Osteoblast (primary cell): Measurements from ENCODE around the gene UBE2C. TPM values are rescaled to one million over a fixed set of nuclear protein-coding genes. Genes with fewer than 3 reads are reported as not detected.

ENCODE experiments used
- DNase-seq: peaks from one replicate; pipeline ENCODE4 v3.0.0; 2011; ENCODE audit warnings: low spot score, mixed read lengths; ENCODE audit not compliant: insufficient read length; ENCODE audit errors: missing footprints
- H2AFZ ChIP-seq: 2 replicates; pipeline ENCODE4 v1.6.0; 2011; ENCODE audit warnings: mild to moderate bottlenecking, low read length
- H3K27ac ChIP-seq: 2 replicates; pipeline ENCODE4 v1.5.1; 2011; ENCODE audit warnings: mild to moderate bottlenecking, low read depth, low read length, moderate library complexity
- H3K27me3 ChIP-seq: 2 replicates; pipeline ENCODE4 v1.6.0; 2012; ENCODE audit warnings: mild to moderate bottlenecking, control low read depth, inconsistent platforms, low read length, moderate library complexity; ENCODE audit not compliant: insufficient read depth
- H3K36me3 ChIP-seq: 2 replicates; pipeline ENCODE4 v1.5.1; 2011; ENCODE audit warnings: mild to moderate bottlenecking, low read length, control low read depth, moderate library complexity; ENCODE audit not compliant: insufficient read depth
- H3K4me1 ChIP-seq: 2 replicates; pipeline ENCODE4 v1.5.1; 2011; ENCODE audit warnings: mild to moderate bottlenecking, low read length, control low read depth, moderate library complexity; ENCODE audit not compliant: insufficient read depth
- H3K4me2 ChIP-seq: 2 replicates; pipeline ENCODE4 v1.6.0; 2011; ENCODE audit warnings: mild to moderate bottlenecking, low read length; ENCODE audit not compliant: insufficient read depth
- H3K4me3 ChIP-seq: fragments of 200-600 bp; sonication (generic); 3 replicates; pipeline ENCODE4 v1.5.1; 2012; ENCODE audit warnings: mild to moderate bottlenecking, low read length, inconsistent platforms; ENCODE audit not compliant: insufficient read depth
- H3K79me2 ChIP-seq: 2 replicates; pipeline ENCODE4 v1.6.0; 2012; ENCODE audit warnings: mild to moderate bottlenecking, low read length, control low read depth, inconsistent platforms; ENCODE audit not compliant: insufficient read depth
- H3K9me3 ChIP-seq: 2 replicates; pipeline ENCODE4 v1.5.1; 2011; ENCODE audit warnings: low read depth, low read length, control low read depth
- H4K20me1 ChIP-seq: 2 replicates; pipeline ENCODE4 v1.6.0; 2012; ENCODE audit warnings: mild to moderate bottlenecking, low read length, control low read depth; ENCODE audit not compliant: insufficient read depth
- CTCF ChIP-seq: IDR thresholded peaks from 2 replicates; pipeline ENCODE4 v1.5.1; 2011; ENCODE audit warnings: mild to moderate bottlenecking, low read depth, low read length, moderate library complexity; ENCODE audit errors: extremely low read depth
- total RNA-seq: library from RNA; depleted of rRNA; stranded (reverse); fragments of >200 nt; gene quantifications from 2 replicates; pipeline ENCODE4 v1.2.3, GENCODE V29; 2012

Gene UBE2C
- total RNA-seq, 1 donor = 2.5 TPM

GRCh38 chr20:45832619-45833018 lies 20.2 kb downstream of the UBE2C start:
- TF ChIP-seq CTCF = no peak
- peaks cover 41% of the 10 kb centered on the region for H3K4me1 ChIP-seq
- H2AFZ ChIP-seq = no peak overlapping the region
- H4K20me1 ChIP-seq = peaks cover 11% of the 10 kb centered on the region
- no peaks in the 10 kb centered on the region for H3K27me3 ChIP-seq
- H3K36me3 ChIP-seq = peaks cover 6% of the 10 kb centered on the region
- peak overlapping the region; percentile 96 for H3K4me2 ChIP-seq
- H3K79me2 ChIP-seq = peaks cover 21% of the 10 kb centered on the region
- H3K4me3 ChIP-seq = no peak overlapping the region
- H3K27ac ChIP-seq = peak overlapping the region; percentile 69
- no peak for DNase-seq
- no peaks in the 10 kb centered on the region for H3K9me3 ChIP-seq

GRCh38 chr20:45833030-45833882 lies 20.8 kb downstream of the UBE2C start, which contains the start of gene SNX21:
TSS of gene SNX21 (plus strand) at chr20:45833799. CDS start at chr20:45833920, 121 bp downstream.
- peaks cover 40% of the 10 kb centered on the region for H3K4me1 ChIP-seq
- peak within 1 kb of the TSS; percentile 69 for H3K27ac ChIP-seq
- peak within 1 kb of the TSS; percentile 84 for H3K4me3 ChIP-seq
- H2AFZ ChIP-seq = peak within 1 kb of the TSS; percentile 88
- peak; percentile 98 for DNase-seq
- peak within 1 kb of the TSS; percentile 96 for H3K4me2 ChIP-seq
- peaks cover 6% of the 10 kb centered on the region for H3K36me3 ChIP-seq
- no peaks in the 10 kb centered on the region for H3K9me3 ChIP-seq
- peaks cover 21% of the 10 kb centered on the region for H3K79me2 ChIP-seq
- TF ChIP-seq CTCF = no peak
- H4K20me1 ChIP-seq = peaks cover 11% of the 10 kb centered on the region
- H3K27me3 ChIP-seq = no peaks in the 10 kb centered on the region

GRCh38 chr20:45833883-45834796 lies 21.7 kb downstream of the UBE2C start:
- H3K27me3 ChIP-seq = no peaks in the 10 kb centered on the region
- H3K9me3 ChIP-seq = no peaks in the 10 kb centered on the region
- peak; percentile 94 for DNase-seq
- H3K27ac ChIP-seq = peak overlapping the region; percentile 69
- peaks cover 21% of the 10 kb centered on the region for H3K79me2 ChIP-seq
- H4K20me1 ChIP-seq = peaks cover 11% of the 10 kb centered on the region
- H3K4me2 ChIP-seq = peak overlapping the region; percentile 96
- peak overlapping the region; percentile 88 for H2AFZ ChIP-seq
- peaks cover 33% of the 10 kb centered on the region for H3K4me1 ChIP-seq
- H3K36me3 ChIP-seq = peaks cover 6% of the 10 kb centered on the region
- H3K4me3 ChIP-seq = peak overlapping the region; percentile 84
- no peak for TF ChIP-seq CTCF
